IPS-20b (cell line): Measurements from ENCODE around the gene MALRD1.
"Not testable (repeated sequence)": the region's sequence is repeated elsewhere in the genome, so short reads cannot be mapped to it uniquely, and the experiment has no call there.

Source experiments
- H3K27ac ChIP-seq: one replicate; pipeline ENCODE4 v1.5.1; 2013; ENCODE audit warnings: low read length
- H3K27me3 ChIP-seq: 2 replicates; pipeline ENCODE4 v1.6.1; 2013; ENCODE audit warnings: mild to moderate bottlenecking, low read length, inconsistent platforms; ENCODE audit not compliant: insufficient read depth
- H3K36me3 ChIP-seq: 2 replicates; pipeline ENCODE4 v1.6.1; 2013; ENCODE audit warnings: low read depth, mild to moderate bottlenecking, inconsistent platforms, low read length, moderate library complexity; ENCODE audit not compliant: insufficient read depth
- H3K4me1 ChIP-seq: 2 replicates; pipeline ENCODE4 v1.6.1; 2013; ENCODE audit warnings: mild to moderate bottlenecking, control low read depth, inconsistent platforms, low read length, moderate library complexity; ENCODE audit not compliant: insufficient read depth
- H3K4me3 ChIP-seq: 2 replicates; pipeline ENCODE4 v1.5.1; 2013; ENCODE audit warnings: mild to moderate bottlenecking, low read length, inconsistent platforms
- H3K9ac ChIP-seq: 2 replicates; pipeline ENCODE4 v1.6.1; 2013; ENCODE audit warnings: low read depth, mild to moderate bottlenecking, inconsistent platforms, low read length, moderate library complexity
- H3K9me3 ChIP-seq: 2 replicates; pipeline ENCODE4 v1.6.1; 2013; ENCODE audit warnings: mild to moderate bottlenecking, low read depth, low read length, inconsistent platforms; ENCODE audit not compliant: insufficient read depth

MALRD1 gene

DNA sequence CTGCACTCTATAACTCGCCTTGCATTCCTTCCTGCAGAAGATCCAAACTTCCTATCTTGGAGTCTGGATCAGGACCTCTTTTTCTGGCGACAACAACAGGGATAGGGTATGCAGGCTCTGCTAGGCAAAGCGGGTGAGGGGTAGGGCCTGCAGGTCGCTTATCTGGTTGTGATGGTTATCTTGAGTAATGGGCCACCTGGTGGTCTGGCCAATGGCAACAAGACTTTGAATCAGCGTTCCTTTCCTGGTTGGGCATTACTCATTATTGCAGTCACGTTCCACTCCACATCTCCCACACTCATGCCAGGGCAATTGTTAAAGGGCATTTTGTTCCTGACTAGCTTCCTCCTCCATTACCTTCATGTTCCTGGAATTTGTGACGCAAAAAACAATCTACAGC lies 719.3 kb downstream of the MALRD1 start:
- H3K9me3 ChIP-seq: no peaks in the 10 kb centered on the region

DNA sequence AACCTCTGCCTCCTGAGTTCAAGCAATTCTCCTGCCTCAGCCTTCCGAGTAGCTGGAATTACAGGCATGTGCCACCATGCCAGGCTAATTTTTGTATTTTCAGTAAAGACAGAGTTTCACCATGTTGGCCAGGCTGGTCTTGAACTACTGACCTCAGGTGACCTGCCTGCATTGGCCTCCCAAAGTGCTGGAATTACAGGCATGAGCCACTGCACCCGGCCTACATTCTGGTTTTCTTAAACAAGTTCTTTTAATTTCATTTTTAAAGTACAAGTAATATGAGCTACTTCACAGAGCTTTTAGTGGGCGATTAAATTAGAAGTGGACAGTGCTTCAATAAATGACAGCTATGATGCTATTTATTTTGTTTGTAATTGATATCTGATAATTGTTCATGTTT lies 721.2 kb downstream of the MALRD1 start:
- H3K9me3 ChIP-seq, H3K4me1 ChIP-seq, H3K4me3 ChIP-seq, H3K27me3 ChIP-seq, H3K27ac ChIP-seq, H3K36me3 ChIP-seq, H3K9ac ChIP-seq: not testable (repeated sequence)

More for the DNA sequence above, 719.3 kb downstream of the MALRD1 start:
- Histone ChIP-seq H3K27ac (no peak overlapping the region), H3K4me1 (peaks cover 6% of the 10 kb centered on the region; the same call in 1 of the 2 replicates), H3K27me3 (no peaks in the 10 kb centered on the region), H3K4me3 (no peak overlapping the region), H3K9ac (no peak overlapping the region), H3K36me3 (no peaks in the 10 kb centered on the region)

DNA sequence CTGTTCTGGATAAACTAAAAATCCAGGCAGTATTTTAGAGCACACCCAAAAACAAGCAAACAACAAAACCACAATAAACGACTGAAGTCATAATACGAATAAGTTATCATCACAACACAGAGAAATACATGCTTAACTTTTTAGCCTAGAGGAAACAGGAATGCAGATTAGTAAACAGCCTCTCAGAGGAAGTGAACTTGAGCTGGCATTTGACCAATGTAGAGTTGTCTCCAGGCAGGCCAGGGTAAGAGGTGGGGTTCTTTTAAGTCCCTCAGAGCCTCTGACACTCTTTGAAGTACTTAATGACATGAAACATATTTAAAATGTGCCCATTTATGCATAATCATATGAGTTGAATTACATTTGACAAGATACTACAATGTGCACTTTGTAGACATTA lies 724.4 kb downstream of the MALRD1 start:
- no peaks in the 10 kb centered on the region for H3K27me3 ChIP-seq
- H3K27ac ChIP-seq: no peak overlapping the region
- no peaks in the 10 kb centered on the region for H3K36me3 ChIP-seq
- H3K9ac ChIP-seq: no peak overlapping the region
- no peaks in the 10 kb centered on the region for H3K9me3 ChIP-seq
- no peak overlapping the region for H3K4me3 ChIP-seq
- H3K4me1 ChIP-seq: peaks cover 2% of the 10 kb centered on the region; the same call in 1 of the 2 replicates

DNA sequence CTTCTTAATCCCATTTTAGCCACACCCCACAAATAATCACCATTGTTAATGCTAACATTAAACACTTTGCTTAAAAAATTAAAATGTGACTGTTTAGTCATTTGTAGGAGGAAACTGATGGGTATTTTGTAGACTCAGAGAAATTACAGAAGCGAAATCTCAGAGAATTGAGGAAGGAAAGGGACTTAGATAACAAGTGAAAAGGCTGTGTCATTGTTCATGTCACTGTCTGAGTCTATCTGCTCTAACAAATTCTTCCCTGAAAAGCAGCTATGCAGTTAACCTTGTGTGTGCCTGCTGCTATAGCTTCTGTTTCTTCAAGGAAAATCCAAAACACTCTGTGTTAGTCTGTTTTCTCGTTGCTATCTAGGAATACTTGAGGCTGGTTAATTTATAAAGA lies 726.7 kb downstream of the MALRD1 start:
- Histone ChIP-seq H3K4me3 (no peak overlapping the region), H3K36me3 (no peaks in the 10 kb centered on the region), H3K27me3 (no peaks in the 10 kb centered on the region), H3K4me1 (no peaks in the 10 kb centered on the region), H3K9me3 (no peaks in the 10 kb centered on the region), H3K27ac (no peak overlapping the region), H3K9ac (no peak overlapping the region)

DNA sequence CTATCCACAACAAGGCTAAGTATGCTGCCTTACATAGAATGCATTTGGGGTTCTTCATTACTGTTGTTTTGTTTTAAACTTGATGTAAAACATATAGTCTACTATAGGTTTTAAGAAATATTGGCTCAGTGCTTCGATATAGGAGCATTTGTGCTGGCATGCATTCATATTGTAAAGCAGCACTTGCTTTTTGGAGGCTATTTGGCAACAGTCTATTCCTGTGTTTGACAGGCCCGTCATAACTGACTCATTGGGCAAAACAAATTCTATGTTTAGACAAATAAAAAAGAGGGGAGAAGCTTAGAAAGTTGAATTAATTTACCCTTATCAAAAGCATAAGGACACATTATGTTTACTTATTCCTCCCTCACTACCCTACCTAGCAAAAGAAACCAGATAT lies 729.2 kb downstream of the MALRD1 start:
- no peaks in the 10 kb centered on the region for H3K36me3 ChIP-seq
- H3K4me1 ChIP-seq: no peaks in the 10 kb centered on the region
- H3K27ac ChIP-seq: no peak overlapping the region
- H3K4me3 ChIP-seq: no peak overlapping the region
- H3K9me3 ChIP-seq: no peaks in the 10 kb centered on the region
- no peak overlapping the region for H3K9ac ChIP-seq
- no peaks in the 10 kb centered on the region for H3K27me3 ChIP-seq

DNA sequence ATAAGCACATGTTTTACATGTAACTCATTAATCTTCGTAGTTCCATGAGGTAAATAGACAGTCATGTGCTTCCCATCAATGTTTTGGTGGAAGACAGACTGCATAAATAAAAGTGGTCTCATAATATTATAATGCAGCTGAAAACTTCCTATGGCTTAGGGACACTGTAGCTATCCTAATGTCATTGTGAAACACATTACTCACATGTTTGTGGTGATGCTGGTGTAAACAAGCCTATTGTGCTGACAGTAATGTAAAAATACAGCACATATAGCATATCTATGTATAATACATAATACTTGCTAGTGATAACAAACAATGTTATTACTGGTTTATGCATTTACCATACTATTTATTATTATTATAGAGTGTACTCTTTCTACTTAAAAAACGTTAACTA lies 730.4 kb downstream of the MALRD1 start:
- Histone ChIP-seq H3K27me3 (no peaks in the 10 kb centered on the region), H3K4me1 (no peaks in the 10 kb centered on the region; the same call in 1 of the 2 replicates), H3K36me3 (no peaks in the 10 kb centered on the region), H3K9me3 (no peaks in the 10 kb centered on the region), H3K9ac (no peak overlapping the region), H3K27ac (no peak overlapping the region), H3K4me3 (no peak overlapping the region)

DNA sequence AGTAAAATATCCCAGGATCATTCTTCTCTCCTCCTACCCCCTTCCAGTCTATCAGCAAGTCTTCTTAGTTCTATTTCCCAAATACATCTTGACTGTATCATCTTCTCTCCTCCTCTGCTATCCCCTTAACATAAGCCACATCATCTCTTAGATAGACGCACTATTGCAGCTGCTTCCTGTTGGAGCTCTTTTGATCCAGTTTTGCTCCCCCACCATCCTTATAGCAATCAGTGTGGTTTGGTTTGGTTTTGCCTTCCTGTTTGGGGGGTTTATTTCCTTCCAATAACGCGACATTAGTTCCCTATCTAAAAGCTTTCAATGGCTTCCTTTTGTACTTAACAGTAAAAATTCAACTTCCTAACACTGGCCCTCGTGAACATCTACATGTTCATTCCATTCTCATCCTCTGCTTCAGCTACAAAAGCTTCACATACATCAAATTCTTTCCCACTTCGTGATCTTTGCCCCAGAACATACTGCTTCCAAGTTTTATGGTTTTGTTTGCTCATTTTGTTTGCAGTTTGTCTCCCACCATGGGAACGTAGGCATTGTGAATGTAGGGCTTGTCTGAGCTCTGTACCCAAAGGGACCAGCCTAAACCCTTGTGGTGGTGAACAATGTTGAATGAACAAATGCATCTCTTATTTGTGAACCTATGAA lies 734.0 kb downstream of the MALRD1 start:
- Histone ChIP-seq H3K4me3 (no peak overlapping the region), H3K27ac (no peak overlapping the region), H3K9me3 (no peaks in the 10 kb centered on the region), H3K36me3 (no peaks in the 10 kb centered on the region), H3K27me3 (no peaks in the 10 kb centered on the region), H3K4me1 (no peaks in the 10 kb centered on the region; the same call in 1 of the 2 replicates), H3K9ac (no peak overlapping the region)

DNA sequence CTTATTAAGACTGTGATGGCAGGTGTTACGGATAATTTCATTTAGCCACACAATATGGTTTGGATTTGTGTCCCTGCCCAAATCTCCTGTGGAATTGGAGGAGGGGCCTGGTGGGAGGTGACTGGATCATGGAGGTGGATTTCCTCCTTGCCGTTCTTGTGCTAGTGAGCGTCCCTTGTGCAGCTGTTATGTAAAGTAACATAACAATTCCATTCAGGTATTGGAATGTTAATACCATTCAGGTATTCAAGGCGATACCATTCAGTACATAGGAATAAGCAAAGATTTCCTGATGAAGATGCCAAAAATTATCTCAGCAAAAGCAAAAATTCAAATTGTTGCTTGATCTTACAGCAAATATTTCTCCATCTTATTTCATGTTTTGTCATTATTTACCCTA lies 735.1 kb downstream of the MALRD1 start:
- Histone ChIP-seq H3K27ac (no peak overlapping the region), H3K4me1 (peaks cover 4% of the 10 kb centered on the region; the same call in 1 of the 2 replicates), H3K9ac (no peak overlapping the region), H3K9me3 (no peaks in the 10 kb centered on the region), H3K36me3 (no peaks in the 10 kb centered on the region), H3K4me3 (no peak overlapping the region), H3K27me3 (no peaks in the 10 kb centered on the region)
